ENCODE data around the gene ACVR1B. TPM values are rescaled to one million over a fixed set of nuclear protein-coding genes. Genes with fewer than 3 reads are reported as not detected.

The ACVR1B gene
- total and polyA plus RNA-seq, 2 donors (not counting 3 experiments of a cell fraction or from before 2014, with no cell fraction given) = 29.0 to 33.7 TPM

- no peaks in the 10 kb centered on the region for H4K20me1 ChIP-seq (replicated peaks; ENCODE audit: control insufficient read depth, extremely low read depth, insufficient read depth, low read length)
- peak overlapping the region in 1 of 3 experiments; percentile 69 for H3K4me3 ChIP-seq (replicated peaks in 1 of 3; ENCODE audit: insufficient read depth in 1 of 3, low read depth in 1 of 3, low read length in 3 of 3)
- TF ChIP-seq POLR2A (IDR thresholded peaks at IDR 0.05; ENCODE audit: low read depth, low read length) (peak; percentile 76), MYC (IDR thresholded peaks at IDR 0.05; ENCODE audit: low read depth, low read length) (peak; percentile 60), EZH2 (IDR thresholded peaks at IDR 0.05; ENCODE audit: borderline replicate concordance, low read depth, low read length, severe bottlenecking) (no peak), FOS (IDR thresholded peaks at IDR 0.05; ENCODE audit: borderline replicate concordance, insufficient read depth, low read length) (no peak), JUN (IDR thresholded peaks at IDR 0.05; ENCODE audit: borderline replicate concordance, insufficient read depth, insufficient read length, low read depth) (no peak), POLR2AphosphoS5 (IDR thresholded peaks at IDR 0.05; ENCODE audit: insufficient read depth, low read depth, low read length) (peak; percentile 59), MAX (IDR thresholded peaks at IDR 0.05; ENCODE audit: insufficient read depth, insufficient read length) (peak; percentile 91)
- FAIRE-seq (peak; percentile 96), DNase-seq (ENCODE audit: low read depth, low spot score) (peak; percentile 64)
- no peaks in the 10 kb centered on the region for H3K9me1 ChIP-seq (replicated peaks; ENCODE audit: control insufficient read depth, extremely low read depth, insufficient read depth, low read length)
- no peaks in the 10 kb centered on the region for H3K27me3 ChIP-seq (ENCODE audit: control insufficient read depth in 2 of 2, insufficient read depth in 2 of 2, low read length in 2 of 2)
- no peak overlapping the region for H2AFZ ChIP-seq (ENCODE audit: low read depth, low read length)
- BruUV-seq (replicated peaks) = no TSS peak
- intact Hi-C loops (cut with micrococcal nuclease) (loop anchor here (1.0 kb wide), 4 partner anchors 26 to 95 kb away; partner anchors contain the start of genes ATG101 and NR4A1), dilution Hi-C loops (cut with MboI; ENCODE audit: extremely low pct_ligation_motif_present, low sequenced_read_pairs) (no loop called here)
- no peaks in the 10 kb centered on the region for H3K79me2 ChIP-seq (ENCODE audit: control insufficient read depth, insufficient read depth, low read length)
- H3K36me3 ChIP-seq (ENCODE audit: control insufficient read depth in 2 of 2, extremely low read depth in 1 of 2, insufficient read depth in 2 of 2, low read length in 2 of 2) = no peaks in the 10 kb centered on the region
- H3K4me1 ChIP-seq (ENCODE audit: control insufficient read depth, extremely low read depth, insufficient read depth, low read length) = peaks cover 31% of the 10 kb centered on the region
- peak overlapping the region; percentile 87 for H3K9ac ChIP-seq (replicated peaks; ENCODE audit: extremely low read depth, insufficient read depth, low read length)
- ChIA-PET CTCF (interaction anchor here (0.6 to 13.1 kb wide), 46 partner anchors 8 to 855 kb away, joined by 3 to 946 read pairs (median 6); partner anchors contain the start of genes ACVR1B, ATG101, NR4A1 and SMIM41), POLR2A (interaction anchor here (0.7 to 12.4 kb wide), 7 partner anchors 19 to 123 kb away, joined by 3 to 221 read pairs (median 3); partner anchors contain the start of gene TAMALIN)
- H3K27ac ChIP-seq (ENCODE audit: insufficient read depth, low read depth, low read length) = peak overlapping the region; percentile 94
- peak overlapping the region; percentile 92 for H3K4me2 ChIP-seq (ENCODE audit: insufficient read depth, low read length)
- no peaks in the 10 kb centered on the region for H3K9me3 ChIP-seq (replicated peaks; ENCODE audit: control insufficient read depth, insufficient read depth, low read length)
Observed at GRCh38 chr12:52024845-52025230, 73.3 kb downstream of the ACVR1B start.

GRCh38 chr12:52026263-52026662 is 74.8 kb downstream of the ACVR1B start:
- Histone ChIP-seq H3K9me1 (replicated peaks; ENCODE audit: control insufficient read depth, extremely low read depth, insufficient read depth, low read length) (no peaks in the 10 kb centered on the region), H3K36me3 (ENCODE audit: control insufficient read depth in 2 of 2, extremely low read depth in 1 of 2, insufficient read depth in 2 of 2, low read length in 2 of 2) (no peaks in the 10 kb centered on the region), H3K4me1 (ENCODE audit: control insufficient read depth, extremely low read depth, insufficient read depth, low read length) (peaks cover 25% of the 10 kb centered on the region), H4K20me1 (replicated peaks; ENCODE audit: control insufficient read depth, extremely low read depth, insufficient read depth, low read length) (no peaks in the 10 kb centered on the region), H3K9me3 (replicated peaks; ENCODE audit: control insufficient read depth, insufficient read depth, low read length) (no peaks in the 10 kb centered on the region), H3K79me2 (ENCODE audit: control insufficient read depth, insufficient read depth, low read length) (no peaks in the 10 kb centered on the region), H3K9ac (replicated peaks; ENCODE audit: extremely low read depth, insufficient read depth, low read length) (no peak overlapping the region), H3K27me3 (ENCODE audit: control insufficient read depth in 2 of 2, insufficient read depth in 2 of 2, low read length in 2 of 2) (no peaks in the 10 kb centered on the region), H3K4me3 (replicated peaks in 1 of 3; ENCODE audit: insufficient read depth in 1 of 3, low read depth in 1 of 3, low read length in 3 of 3) (no peak overlapping the region), H2AFZ (ENCODE audit: low read depth, low read length) (no peak overlapping the region), H3K4me2 (ENCODE audit: insufficient read depth, low read length) (no peak overlapping the region), H3K27ac (ENCODE audit: insufficient read depth, low read depth, low read length) (no peak overlapping the region)
- ChIA-PET CTCF (interaction anchor here (0.8 to 13.1 kb wide), 19 partner anchors 8 to 853 kb away, joined by 3 to 946 read pairs (median 23); partner anchors contain the start of genes ATG101, NR4A1, SMIM41 and TAMALIN), POLR2A (interaction anchor here (12.4 kb wide), 1 partner anchor 21 kb away, joined by 221 read pairs; the partner anchor contains the start of gene TAMALIN)
- DNase-seq (ENCODE audit: low read depth, low spot score) (no peak), FAIRE-seq (no peak)
- dilution Hi-C loops (cut with MboI; ENCODE audit: extremely low pct_ligation_motif_present, low sequenced_read_pairs) (no loop called here), intact Hi-C loops (cut with micrococcal nuclease) (no loop called here)
- BruUV-seq (replicated peaks) = no TSS peak
- no peak for TF ChIP-seq JUN (IDR thresholded peaks at IDR 0.05; ENCODE audit: borderline replicate concordance, insufficient read depth, insufficient read length, low read depth)
- no peak for TF ChIP-seq FOS (IDR thresholded peaks at IDR 0.05; ENCODE audit: borderline replicate concordance, insufficient read depth, low read length)
- no peak for TF ChIP-seq GATA2 (IDR thresholded peaks at IDR 0.05; ENCODE audit: insufficient read depth, insufficient read length, low read depth, low read length)
- TF ChIP-seq, protein P1, sequence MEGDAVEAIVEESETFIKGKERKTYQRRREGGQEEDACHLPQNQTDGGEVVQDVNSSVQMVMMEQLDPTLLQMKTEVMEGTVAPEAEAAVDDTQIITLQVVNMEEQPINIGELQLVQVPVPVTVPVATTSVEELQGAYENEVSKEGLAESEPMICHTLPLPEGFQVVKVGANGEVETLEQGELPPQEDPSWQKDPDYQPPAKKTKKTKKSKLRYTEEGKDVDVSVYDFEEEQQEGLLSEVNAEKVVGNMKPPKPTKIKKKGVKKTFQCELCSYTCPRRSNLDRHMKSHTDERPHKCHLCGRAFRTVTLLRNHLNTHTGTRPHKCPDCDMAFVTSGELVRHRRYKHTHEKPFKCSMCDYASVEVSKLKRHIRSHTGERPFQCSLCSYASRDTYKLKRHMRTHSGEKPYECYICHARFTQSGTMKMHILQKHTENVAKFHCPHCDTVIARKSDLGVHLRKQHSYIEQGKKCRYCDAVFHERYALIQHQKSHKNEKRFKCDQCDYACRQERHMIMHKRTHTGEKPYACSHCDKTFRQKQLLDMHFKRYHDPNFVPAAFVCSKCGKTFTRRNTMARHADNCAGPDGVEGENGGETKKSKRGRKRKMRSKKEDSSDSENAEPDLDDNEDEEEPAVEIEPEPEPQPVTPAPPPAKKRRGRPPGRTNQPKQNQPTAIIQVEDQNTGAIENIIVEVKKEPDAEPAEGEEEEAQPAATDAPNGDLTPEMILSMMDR (IDR thresholded peaks at IDR 0.05; ENCODE audit: extremely low read depth in 1 of 2, insufficient read depth in 1 of 2, low read depth in 1 of 2, low read length in 2 of 2) = no peak
- TF ChIP-seq POLR2A (IDR thresholded peaks at IDR 0.05; ENCODE audit: low read depth, low read length) = no peak
- TF ChIP-seq MAX (IDR thresholded peaks at IDR 0.05; ENCODE audit: insufficient read depth, insufficient read length) = no peak
- TF ChIP-seq EZH2 (IDR thresholded peaks at IDR 0.05; ENCODE audit: borderline replicate concordance, low read depth, low read length, severe bottlenecking) = no peak
- TF ChIP-seq POLR2AphosphoS5 (IDR thresholded peaks at IDR 0.05; ENCODE audit: insufficient read depth, low read depth, low read length) = no peak
- TF ChIP-seq MYC (IDR thresholded peaks at IDR 0.05; ENCODE audit: low read depth, low read length) = no peak
